ENCODE results near the gene OSBPL2. TPM values are rescaled to one million over a fixed set of nuclear protein-coding genes. Genes with fewer than 3 reads are reported as not detected.

The OSBPL2 gene
- polyA plus RNA-seq, 1 experiment, result 20.5 TPM

DNA sequence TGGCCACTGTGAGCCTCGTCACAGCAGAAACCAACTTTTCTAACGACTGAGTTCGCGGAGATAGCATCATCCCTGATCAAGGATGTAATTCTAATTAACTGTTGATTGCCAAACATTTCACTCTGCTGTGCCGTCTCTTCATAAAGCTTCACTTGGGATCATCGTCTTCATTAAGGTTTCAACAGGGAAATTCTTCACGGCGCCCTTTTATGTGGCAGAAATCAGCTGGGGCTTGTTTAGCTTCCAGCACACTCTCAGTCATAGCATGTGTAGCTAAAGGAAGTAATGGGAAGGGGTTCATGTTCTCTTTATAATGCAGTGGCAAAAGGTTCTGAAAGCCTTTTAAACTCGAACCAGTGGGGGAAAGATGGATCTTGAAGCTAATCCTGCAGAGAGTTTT lies 55.6 kb downstream of the OSBPL2 start:
- POLR2A ChIA-PET, result no interaction called here
- no peaks in the 10 kb centered on the region for H3K27me3 ChIP-seq (ENCODE audit: control insufficient read depth, insufficient read depth, low read length)

DNA sequence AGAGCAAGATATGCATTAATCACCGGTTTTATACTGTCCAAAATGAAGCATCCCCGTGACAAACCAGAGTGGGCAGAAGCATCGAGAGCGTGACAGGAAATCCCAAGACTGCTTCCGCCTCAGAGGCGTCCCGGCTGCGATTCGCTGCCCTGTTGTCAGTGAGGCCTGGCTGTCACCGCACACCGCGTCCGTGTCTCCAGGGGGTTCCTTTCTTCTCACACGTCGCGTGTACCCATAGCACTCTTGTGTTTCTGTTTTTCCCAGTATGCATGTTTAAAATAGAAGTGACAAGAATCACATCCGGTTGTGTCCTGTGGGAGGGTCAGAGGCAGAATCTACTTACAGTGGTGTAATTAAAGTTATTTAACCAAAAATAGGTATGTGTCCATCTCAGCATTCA lies 56.2 kb downstream of the OSBPL2 start:
- TF ChIP-seq, protein P1, sequence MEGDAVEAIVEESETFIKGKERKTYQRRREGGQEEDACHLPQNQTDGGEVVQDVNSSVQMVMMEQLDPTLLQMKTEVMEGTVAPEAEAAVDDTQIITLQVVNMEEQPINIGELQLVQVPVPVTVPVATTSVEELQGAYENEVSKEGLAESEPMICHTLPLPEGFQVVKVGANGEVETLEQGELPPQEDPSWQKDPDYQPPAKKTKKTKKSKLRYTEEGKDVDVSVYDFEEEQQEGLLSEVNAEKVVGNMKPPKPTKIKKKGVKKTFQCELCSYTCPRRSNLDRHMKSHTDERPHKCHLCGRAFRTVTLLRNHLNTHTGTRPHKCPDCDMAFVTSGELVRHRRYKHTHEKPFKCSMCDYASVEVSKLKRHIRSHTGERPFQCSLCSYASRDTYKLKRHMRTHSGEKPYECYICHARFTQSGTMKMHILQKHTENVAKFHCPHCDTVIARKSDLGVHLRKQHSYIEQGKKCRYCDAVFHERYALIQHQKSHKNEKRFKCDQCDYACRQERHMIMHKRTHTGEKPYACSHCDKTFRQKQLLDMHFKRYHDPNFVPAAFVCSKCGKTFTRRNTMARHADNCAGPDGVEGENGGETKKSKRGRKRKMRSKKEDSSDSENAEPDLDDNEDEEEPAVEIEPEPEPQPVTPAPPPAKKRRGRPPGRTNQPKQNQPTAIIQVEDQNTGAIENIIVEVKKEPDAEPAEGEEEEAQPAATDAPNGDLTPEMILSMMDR (IDR thresholded peaks at IDR 0.05; ENCODE audit: insufficient read depth, low read depth, low read length), result no peak
- DNase-seq (ENCODE audit: low read depth), result no peak
- no peaks in the 10 kb centered on the region for H3K27me3 ChIP-seq (ENCODE audit: control insufficient read depth, insufficient read depth, low read length)
- H3K36me3 ChIP-seq (ENCODE audit: control insufficient read depth, insufficient read depth, low read length), result peaks cover 31% of the 10 kb centered on the region
- no peak overlapping the region for H3K4me3 ChIP-seq (ENCODE audit: low read depth, low read length)
- ChIA-PET CTCF (interaction anchor here (0.6 to 1.2 kb wide), 2 partner anchors 88 to 336 kb away, joined by 3 read pairs; no protein-coding TSS in a partner anchor), POLR2A (no interaction called here)

More for the DNA sequence above, 55.6 kb downstream of the OSBPL2 start:
- H3K4me3 ChIP-seq (ENCODE audit: low read depth, low read length), result no peak overlapping the region
- CTCF ChIA-PET, result interaction anchor here (0.6 to 1.2 kb wide), 2 partner anchors 89 to 336 kb away, joined by 3 read pairs; no protein-coding TSS in a partner anchor
- H3K36me3 ChIP-seq (ENCODE audit: control insufficient read depth, insufficient read depth, low read length), result peaks cover 33% of the 10 kb centered on the region
- TF ChIP-seq, protein P1 (IDR thresholded peaks at IDR 0.05; ENCODE audit: insufficient read depth, low read depth, low read length), result no peak
- DNase-seq (ENCODE audit: low read depth), result no peak

DNA sequence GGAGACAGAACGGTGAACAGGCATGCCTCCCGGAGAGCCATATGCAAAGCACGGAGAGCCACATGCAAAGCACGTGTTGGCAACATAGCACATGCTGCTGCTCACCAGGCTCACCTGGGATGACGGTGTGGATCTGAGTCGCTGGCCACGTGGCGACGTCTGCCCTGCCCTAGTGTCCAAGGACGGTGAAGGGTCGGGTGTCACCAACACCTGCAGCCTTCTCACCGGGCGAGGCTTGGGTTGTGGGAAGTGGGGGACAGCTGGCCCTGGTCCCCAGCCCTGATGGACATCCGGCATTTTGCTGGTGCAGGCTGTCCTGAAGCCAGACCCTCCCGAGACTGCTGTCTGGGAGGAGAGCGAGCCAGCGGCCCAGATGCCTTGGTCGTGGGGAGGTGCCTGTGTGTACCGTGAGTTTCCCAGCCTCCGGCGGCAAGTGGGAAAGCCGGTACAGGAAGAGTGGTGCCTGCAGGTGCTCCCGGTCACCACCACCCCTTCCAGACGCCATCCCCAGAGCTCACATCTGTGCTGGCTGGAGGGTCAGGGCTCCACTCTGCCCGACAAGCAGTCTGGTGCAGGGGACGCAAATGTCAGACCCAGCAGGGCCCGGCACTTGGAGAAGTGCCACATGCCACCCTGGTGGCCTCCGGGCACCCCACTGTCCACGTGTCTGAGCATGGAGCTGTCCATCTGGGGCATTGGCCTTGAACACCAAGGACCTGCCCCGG lies 58.6 kb downstream of the OSBPL2 start:
- no peak overlapping the region for H3K4me3 ChIP-seq (ENCODE audit: low read depth, low read length)
- H3K27me3 ChIP-seq (ENCODE audit: control insufficient read depth, insufficient read depth, low read length), result no peaks in the 10 kb centered on the region
- ChIA-PET CTCF (interaction anchor here (0.6 to 1.1 kb wide), 3 partner anchors 85 to 313 kb away, joined by 3 to 4 read pairs (median 3); no protein-coding TSS in a partner anchor), POLR2A (no interaction called here)
- TF ChIP-seq, protein P1 (IDR thresholded peaks at IDR 0.05; ENCODE audit: insufficient read depth, low read depth, low read length), result no peak
- H3K36me3 ChIP-seq (ENCODE audit: control insufficient read depth, insufficient read depth, low read length), result peaks cover 22% of the 10 kb centered on the region
- DNase-seq (ENCODE audit: low read depth), result no peak

DNA sequence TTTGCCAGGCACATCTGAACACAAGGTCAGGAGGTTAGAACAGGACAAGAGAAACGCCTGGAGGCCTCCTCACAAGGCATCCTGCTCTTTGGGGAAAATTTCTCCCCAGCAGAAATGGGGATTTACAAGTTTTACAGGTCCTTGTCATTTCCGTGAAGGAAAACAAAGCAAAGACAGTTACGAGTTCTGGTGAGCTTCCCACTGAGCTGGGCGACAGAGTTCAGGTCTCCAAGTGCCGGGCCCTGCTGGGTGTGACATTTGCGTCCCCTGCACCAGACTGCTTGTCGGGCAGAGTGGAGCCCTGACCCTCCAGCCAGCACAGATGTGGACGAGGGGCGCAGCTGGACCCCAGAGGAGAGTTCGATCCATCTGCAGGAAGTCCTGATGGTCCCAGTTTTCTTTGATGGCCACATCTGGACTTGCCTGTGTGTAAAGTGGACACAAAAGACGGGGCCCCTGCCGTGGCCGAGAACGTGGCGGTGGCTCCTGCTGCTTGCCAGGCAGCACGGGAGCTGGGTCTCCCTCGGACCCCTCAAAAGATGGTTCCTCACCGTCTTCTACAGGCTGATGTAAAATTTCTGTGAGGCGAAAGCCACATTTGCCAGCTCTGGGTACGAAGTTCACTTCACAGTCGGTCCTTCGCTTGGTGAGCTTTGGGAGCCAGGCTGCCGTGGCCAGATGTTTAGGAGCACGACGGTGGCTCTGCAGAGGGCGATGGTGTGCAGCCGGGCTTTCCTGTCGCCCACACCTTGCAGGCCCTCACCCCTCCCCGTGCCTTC lies 59.3 kb downstream of the OSBPL2 start:
- H3K36me3 ChIP-seq (ENCODE audit: control insufficient read depth, insufficient read depth, low read length), result peaks cover 19% of the 10 kb centered on the region
- H3K4me3 ChIP-seq (ENCODE audit: low read depth, low read length), result no peak overlapping the region
- no peaks in the 10 kb centered on the region for H3K27me3 ChIP-seq (ENCODE audit: control insufficient read depth, insufficient read depth, low read length)
- POLR2A ChIA-PET, result no interaction called here
- CTCF ChIA-PET, result interaction anchor here (0.6 to 5.4 kb wide), 3 partner anchors 85 to 312 kb away, joined by 3 to 39 read pairs (median 3); no protein-coding TSS in a partner anchor
- DNase-seq (ENCODE audit: low read depth), result no peak
- TF ChIP-seq, protein P1 (IDR thresholded peaks at IDR 0.05; ENCODE audit: insufficient read depth, low read depth, low read length), result no peak
